OCI-M1 (cell line): ENCODE data around the gene ARRDC5.
A peak's percentile ranks its signal among the peaks of the same experiment; 100 is the strongest.
"Not testable (repeated sequence)": the region's sequence is repeated elsewhere in the genome, so short reads cannot be mapped to it uniquely, and the experiment has no call there.

ENCODE experiments used
- DNase-seq: peaks from one replicate; lab custom pipeline; 2025; lab: John Stamatoyannopoulos, UW

The ARRDC5 gene

GRCh38 chr19:4868286-4868834, 34.3 kb downstream of the ARRDC5 start:
- DNase-seq = no peak

DNA sequence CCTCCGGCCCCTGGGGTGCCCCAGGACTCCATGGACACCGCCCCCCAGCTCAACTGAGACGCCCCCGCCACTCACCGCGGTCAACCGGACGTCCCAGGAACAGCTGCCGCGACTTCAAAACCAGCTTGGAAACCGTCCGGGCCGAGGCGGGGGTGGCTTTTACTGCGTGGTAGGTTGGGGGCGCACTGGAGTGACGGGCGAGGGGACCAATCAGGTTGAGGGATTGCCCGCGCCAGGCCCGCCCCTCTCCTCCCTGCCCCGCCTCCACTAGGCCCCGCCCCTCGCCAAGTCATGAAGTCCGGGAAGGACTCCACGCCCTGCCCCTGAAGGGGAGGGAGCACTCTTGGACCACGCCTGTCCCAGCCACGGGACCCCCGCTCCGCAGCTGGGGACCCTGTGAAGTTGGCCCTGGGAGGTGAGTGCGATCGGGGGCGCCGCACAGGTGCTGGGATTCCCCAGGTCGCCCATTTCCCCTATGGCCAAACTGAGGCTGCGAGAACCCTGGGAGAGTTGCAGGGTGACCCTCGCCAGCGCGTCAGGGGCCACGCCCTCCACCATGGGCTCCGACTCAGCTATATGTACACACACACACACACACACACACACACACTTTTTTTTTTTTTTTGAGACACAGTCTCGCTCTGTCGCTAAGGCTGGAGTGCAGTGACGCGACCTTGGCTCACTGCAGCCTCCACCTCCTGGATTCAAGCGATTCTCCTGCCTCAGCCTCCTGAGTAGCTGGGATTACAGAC, 35.0 kb downstream of the ARRDC5 start, which contains the start of gene PLIN3:
PLIN3 (minus strand) TSS at position 134 of the 752 bp plus-strand sequence. CDS start 6,273 bp downstream, outside the sequence.
- DNase-seq = peak; percentile 99

- peak; percentile 79 for DNase-seq
These were observed 35.9 kb downstream of the ARRDC5 start for GRCh38 chr19:4866595-4867424.

DNA sequence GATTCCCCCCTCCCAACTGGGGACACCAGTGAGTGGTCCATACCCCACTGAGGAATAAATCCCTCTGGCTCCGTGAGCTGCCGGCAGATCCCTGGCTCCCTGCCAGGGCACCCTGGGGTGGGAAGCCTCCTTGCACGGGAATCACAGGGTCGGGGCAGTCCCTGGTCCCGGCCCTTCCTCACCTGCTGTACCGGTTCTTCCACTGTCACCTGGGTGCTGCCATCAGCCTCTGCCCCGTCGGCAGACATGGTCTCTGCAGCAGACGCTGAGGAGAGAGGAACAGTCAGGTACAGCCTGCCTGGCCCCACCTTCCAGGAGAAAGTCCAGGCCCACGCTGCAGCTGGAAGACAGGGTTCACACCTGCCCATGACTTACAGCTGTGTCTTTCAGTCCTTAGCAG, 41.5 kb downstream of the ARRDC5 start:
- DNase-seq = no peak

DNA sequence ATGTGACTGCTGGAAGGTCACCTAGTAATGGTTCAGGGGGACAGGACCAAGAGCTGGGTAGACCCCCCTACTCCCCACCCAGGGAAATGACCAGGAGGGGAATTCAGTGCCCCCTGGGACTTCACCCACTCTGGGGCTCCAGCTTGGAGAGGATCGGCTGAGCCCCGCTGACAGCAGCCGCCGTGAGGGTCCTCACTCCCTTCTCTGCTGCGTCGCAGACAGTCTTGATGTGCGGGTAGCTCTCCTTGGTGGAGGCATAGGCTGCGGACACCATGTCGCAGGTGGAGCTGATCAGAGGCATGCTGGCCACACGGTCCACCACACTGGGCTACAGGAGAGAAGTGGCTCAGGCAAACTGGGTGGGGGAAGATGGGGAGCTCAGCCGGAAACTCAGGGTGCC, 43.0 kb downstream of the ARRDC5 start:
- no peak for DNase-seq

- DNase-seq = not testable (repeated sequence)
These were observed 46.2 kb downstream of the ARRDC5 start for GRCh38 chr19:4856468-4856867.

DNA sequence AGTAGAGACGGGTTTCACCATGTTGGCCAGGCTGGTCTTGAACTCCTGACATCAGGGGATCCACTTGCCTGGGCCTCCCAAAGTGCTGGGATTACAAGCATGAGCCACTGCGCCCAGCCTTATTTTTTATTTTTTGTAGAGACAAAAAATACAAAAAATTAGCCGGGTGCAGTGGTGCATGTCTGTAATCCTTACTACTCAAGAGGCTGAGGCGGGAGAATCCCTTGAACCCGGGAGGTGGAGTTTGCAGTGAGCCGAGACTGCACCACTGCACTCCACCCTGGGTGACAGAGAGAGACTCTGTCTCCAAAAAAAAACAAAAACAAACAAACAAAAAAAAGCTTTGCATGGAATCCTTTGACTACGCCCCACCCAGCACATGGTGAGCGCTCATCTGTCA, 49.2 kb downstream of the ARRDC5 start:
- not testable (repeated sequence) for DNase-seq

GRCh38 chr19:4852484-4852883, 50.2 kb downstream of the ARRDC5 start:
- no peak for DNase-seq

- DNase-seq = peak; percentile 75
These were observed 51.0 kb downstream of the ARRDC5 start for GRCh38 chr19:4851551-4852290.

DNA sequence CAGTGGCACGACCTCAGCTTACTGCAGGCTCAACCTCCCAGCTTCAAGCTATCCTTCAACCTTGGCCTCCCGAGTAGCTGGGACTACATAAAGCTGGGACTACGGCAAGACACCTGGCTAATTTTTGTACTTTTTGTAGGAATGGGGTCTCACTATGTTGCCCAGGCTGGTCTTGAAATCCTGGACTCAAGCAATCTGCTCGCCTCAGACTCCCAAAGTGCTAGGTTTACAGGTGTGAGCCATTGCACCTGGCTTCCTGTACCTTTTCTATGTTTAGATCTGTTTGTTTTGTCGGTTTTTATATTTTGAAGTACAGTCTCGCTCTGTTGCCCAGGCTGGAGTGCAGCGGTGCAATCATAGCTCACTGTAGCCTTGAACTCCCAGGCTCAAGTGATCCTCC, 53.7 kb downstream of the ARRDC5 start:
- DNase-seq = no peak

- DNase-seq = no peak
These were observed 55.3 kb downstream of the ARRDC5 start for GRCh38 chr19:4847190-4847973.

DNA sequence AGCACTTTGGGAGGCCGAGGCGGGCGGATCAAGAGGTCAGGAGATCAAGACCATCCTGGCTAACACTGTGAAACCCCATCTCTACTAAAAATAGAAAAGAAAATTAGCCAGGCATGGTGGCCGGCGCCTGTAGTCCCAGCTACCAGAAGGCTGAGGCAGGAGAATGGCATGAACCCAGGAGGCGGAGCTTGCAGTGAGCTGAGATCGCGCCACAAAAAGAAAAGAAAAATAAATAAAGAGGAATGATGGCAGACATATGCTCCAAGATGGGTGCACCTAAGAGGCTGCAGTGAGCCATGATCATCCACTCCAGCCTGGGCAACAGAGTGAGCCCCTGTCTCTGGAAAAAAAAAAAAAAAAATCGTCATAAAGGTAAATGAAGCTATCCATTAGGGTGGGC, 56.7 kb downstream of the ARRDC5 start:
- not testable (repeated sequence) for DNase-seq

DNA sequence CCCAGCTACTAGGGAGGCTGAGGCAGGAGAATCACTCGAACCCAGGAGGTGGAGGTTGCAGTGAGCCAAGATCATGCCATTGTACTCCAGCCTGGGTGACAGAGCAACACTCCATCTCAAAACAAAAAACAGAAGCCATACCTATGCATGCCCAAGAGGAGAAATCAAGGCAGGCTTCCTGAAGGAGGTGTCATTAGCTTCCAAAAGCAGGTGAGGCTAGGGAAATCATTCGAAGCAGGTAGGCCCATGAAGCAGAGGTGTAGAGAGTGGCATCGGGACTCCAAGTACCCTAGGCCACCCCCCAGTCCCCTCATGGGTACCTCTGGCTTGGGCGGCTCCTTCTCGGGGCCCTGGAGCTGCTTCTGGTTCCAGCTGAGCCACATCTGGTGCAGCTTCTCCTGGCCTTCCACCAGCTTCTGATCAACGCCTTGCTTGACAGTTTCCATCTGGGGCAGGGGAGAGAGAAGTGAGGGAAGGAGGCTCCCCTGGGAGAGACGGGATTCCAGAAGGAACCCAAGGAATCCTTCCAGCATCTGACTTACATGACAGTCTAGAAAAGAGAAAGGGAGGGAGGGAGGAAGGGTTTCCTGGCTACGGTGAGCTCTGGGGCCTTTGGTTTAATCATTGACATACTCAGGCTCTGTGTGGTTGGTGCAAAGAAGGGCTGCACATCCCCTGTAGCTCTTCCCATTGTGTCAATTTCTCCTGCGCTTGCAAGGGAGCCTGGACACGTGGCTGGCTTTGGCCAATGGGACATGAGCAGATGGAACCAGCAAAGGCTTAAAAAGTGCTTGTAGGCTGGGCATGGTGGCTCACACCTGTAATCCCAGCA, 58.1 kb downstream of the ARRDC5 start:
- no peak for DNase-seq

DNA sequence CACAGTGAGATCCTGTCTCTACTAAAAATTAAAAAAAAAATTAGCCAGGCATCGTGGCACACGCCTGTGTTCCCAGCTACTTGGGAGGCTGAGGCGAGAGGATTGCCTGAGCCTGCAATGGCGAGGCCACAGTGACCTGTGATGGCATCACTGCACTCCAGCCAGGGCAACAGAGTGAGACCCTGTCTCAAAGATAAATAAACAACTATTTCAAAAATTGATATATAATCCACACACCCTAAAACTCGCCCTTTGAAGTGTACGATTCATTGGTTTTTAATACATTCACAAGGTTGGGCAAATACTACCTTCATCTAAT, 59.1 kb downstream of the ARRDC5 start:
- DNase-seq = no peak
